K562 (cell line): ENCODE results near the gene GALNT7. TPM values are rescaled to one million over a fixed set of nuclear protein-coding genes. Genes with fewer than 3 reads are reported as not detected.
A peak's percentile ranks its signal among the peaks of the same experiment; 100 is the strongest.

Source experiments
- ATAC-seq: fragments of 200-7000 bp; cut with Tn5 transposase; 3 replicates; pipeline ENCODE4 v1.9.1; 2020; ENCODE audit warnings: moderate library complexity
- BruUV-seq: library from RNA; stranded (reverse); fragments of 400-500 nt; replicated peaks from 2 replicates; lab custom pipeline; 2021; lab: Mats Ljungman, UMichigan
- CTCF ChIA-PET: fragments of 300-600 bp; formaldehyde crosslinking; extraction: SDS; loops from one replicate; lab custom pipeline; 2021; ENCODE audit warnings: low intra/inter-chr PET ratio; lab: Yijun Ruan, JAX
- POLR2A ChIA-PET: fragments of 300-600, 350-650 bp; sonication (Branson Sonifier 250); formaldehyde crosslinking; extraction: SDS; loops from one replicate; lab custom pipeline; 2021; ENCODE audit warnings: antibody characterized with exemption, inconsistent platforms; lab: Yijun Ruan, JAX
- DNase-seq, 4 experiments: peaks; one replicate each; pipeline versions ENCODE4 v3.0.0 to v3.0.0-alpha.2; 2011 to 2018; ENCODE audit warnings: low spot score in 3 of 4, mixed read lengths in 3 of 4; ENCODE audit errors: extremely low read depth in 1 of 4
- FAIRE-seq: peaks from 2 replicates; lab custom pipeline; 2011; peaks lifted over from hg19 to GRCh38; lab: Jason Lieb, UNC
- H2AFZ ChIP-seq: 2 replicates; pipeline ENCODE4 v1.6.0; 2011; ENCODE audit warnings: low read depth, low read length, control low read depth, inconsistent platforms
- H3K27ac ChIP-seq: fragments of 200-600 bp; 3 replicates; pipeline ENCODE4 v1.8.0; 2011; ENCODE audit warnings: low read depth, mild to moderate bottlenecking, control low read depth, inconsistent platforms, low read length, moderate library complexity, mixed read lengths; ENCODE audit errors: extremely low read depth
- H3K27me3 ChIP-seq, 2 experiments: fragments of 300-600 bp in 1 of 2; 2 replicates in 1 of 2; 3 replicates in 1 of 2; pipeline versions ENCODE4 v1.6.0 to v1.8.0; 2011; ENCODE audit warnings: inconsistent platforms in 2 of 2, low read length in 2 of 2, mild to moderate bottlenecking in 1 of 2, mixed read lengths in 1 of 2, moderate library complexity in 1 of 2; ENCODE audit not compliant: control insufficient read depth in 2 of 2, insufficient read depth in 2 of 2
- H3K36me3 ChIP-seq: fragments of 300-600 bp; 3 replicates; pipeline ENCODE4 v1.8.0; 2011; ENCODE audit warnings: mild to moderate bottlenecking, low read length, inconsistent platforms; ENCODE audit not compliant: control insufficient read depth, insufficient read depth
- H3K4me1 ChIP-seq, 2 experiments: fragments of 200-600 bp in 1 of 2; replicated peaks in 1 of 2; 2 replicates in 1 of 2; 3 replicates in 1 of 2; pipeline versions ENCODE4 v1.5.1 to v1.8.0; 2011; ENCODE audit warnings: inconsistent platforms in 2 of 2, low read length in 2 of 2, mild to moderate bottlenecking in 1 of 2, mixed read lengths in 1 of 2, moderate library complexity in 1 of 2; ENCODE audit not compliant: control insufficient read depth in 2 of 2, insufficient read depth in 2 of 2
- H3K4me2 ChIP-seq: 2 replicates; pipeline ENCODE4 v1.6.1; 2011; ENCODE audit warnings: low read length, control low read depth, inconsistent platforms, mixed read lengths; ENCODE audit not compliant: insufficient read depth
- H3K4me3 ChIP-seq: fragments of 200-600 bp; sonication (generic), shearing (Covaris generic); 2 replicates; pipeline ENCODE4 v1.5.1; 2016; ENCODE audit warnings: control low read depth, inconsistent platforms
- H3K79me2 ChIP-seq: fragments of 200-600 bp; 3 replicates; pipeline ENCODE4 v1.8.0; 2011; ENCODE audit warnings: low read length, inconsistent platforms; ENCODE audit not compliant: control insufficient read depth, insufficient read depth
- H3K9ac ChIP-seq, 2 experiments: 2 replicates each; pipeline versions ENCODE4 v1.6.0 to v1.6.1; 2011; ENCODE audit warnings: low read depth in 2 of 2, low read length in 2 of 2, control low read depth in 1 of 2, inconsistent platforms in 1 of 2, mild to moderate bottlenecking in 1 of 2, mixed read lengths in 1 of 2; ENCODE audit not compliant: insufficient read depth in 1 of 2
- H3K9me1 ChIP-seq: one replicate; pipeline ENCODE4 v1.6.0; 2011; ENCODE audit warnings: inconsistent platforms, mild to moderate bottlenecking, low read length, moderate library complexity; ENCODE audit not compliant: control insufficient read depth, insufficient read depth
- H3K9me3 ChIP-seq: replicated peaks from 2 replicates; pipeline ENCODE4 v1.5.1; 2011; ENCODE audit warnings: low read depth, low read length, inconsistent platforms; ENCODE audit not compliant: control insufficient read depth, insufficient read depth
- H4K20me1 ChIP-seq: replicated peaks from 2 replicates; pipeline ENCODE4 v1.6.1; 2011; ENCODE audit warnings: low read length, inconsistent platforms, mixed read lengths; ENCODE audit not compliant: control insufficient read depth, insufficient read depth
- BCOR ChIP-seq: fragments of 450-650 bp; IDR thresholded peaks from 2 replicates; pipeline ENCODE4 v1.6.1; 2016
- CBX3 ChIP-seq, 2 experiments: IDR thresholded peaks; 1 replicate in 1 of 2; 2 replicates in 1 of 2; pipeline ENCODE4 v1.6.1; 2012; ENCODE audit warnings: inconsistent platforms in 2 of 2, low read length in 2 of 2, borderline replicate concordance in 1 of 2, control low read depth in 1 of 2
- CBX5 ChIP-seq: IDR thresholded peaks from 2 replicates; pipeline ENCODE4 v1.6.1; 2014; ENCODE audit warnings: low read depth, borderline replicate concordance
- EGR1 ChIP-seq: fragments of 450-650 bp; conservative IDR thresholded peaks from 2 replicates; pipeline ENCODE4 v1.6.1; 2017; ENCODE audit warnings: mild to moderate bottlenecking
- FOXO4 ChIP-seq: fragments of 450-650 bp; formaldehyde crosslinking; IDR thresholded peaks from 2 replicates; pipeline ENCODE4 v1.4.0; 2020; ENCODE audit warnings: mild to moderate bottlenecking, moderate library complexity
- GABPA ChIP-seq: fragments of 200-800 bp; sonication (Bioruptor generic); conservative IDR thresholded peaks from 2 replicates; pipeline ENCODE4 v1.6.1; 2016; ENCODE audit warnings: low read depth, missing genetic modification characterization, missing compliant biosample characterization
- IRF9 ChIP-seq: fragments of 450-650 bp; IDR thresholded peaks from 2 replicates; pipeline ENCODE4 v1.6.1; 2016; ENCODE audit warnings: missing biosample characterization, missing genetic modification characterization
- MAFG ChIP-seq: fragments of 450-650 bp; conservative IDR thresholded peaks from 2 replicates; pipeline ENCODE4 v1.6.1; 2016; ENCODE audit warnings: missing genetic modification characterization, missing compliant biosample characterization
- NRF1 ChIP-seq, 2 experiments: fragments of 450-650 bp; IDR thresholded peaks in 1 of 2; conservative IDR thresholded peaks in 1 of 2; 2 replicates each; pipeline ENCODE4 v1.6.1; 2014; ENCODE audit warnings: mild to moderate bottlenecking in 2 of 2
- PHTF2 ChIP-seq: fragments of 250-450 bp; sonication (Bioruptor Pico); IDR thresholded peaks from 2 replicates; pipeline ENCODE4 v1.5.0; 2021; ENCODE audit warnings: mild to moderate bottlenecking
- SIX5 ChIP-seq, 2 experiments: IDR thresholded peaks; 2 replicates each; pipeline ENCODE4 v1.6.1; 2011; ENCODE audit warnings: low read length in 2 of 2, borderline replicate concordance in 1 of 2, low read depth in 1 of 2, mild to moderate bottlenecking in 1 of 2, moderate library complexity in 1 of 2; ENCODE audit not compliant: insufficient read depth in 1 of 2
- SMAD2 ChIP-seq: fragments of 150-350 bp; IDR thresholded peaks from 2 replicates; pipeline ENCODE4 v1.6.1; 2014; ENCODE audit warnings: low read depth, mild to moderate bottlenecking, low read length
- SREBF2 ChIP-seq: sonication (generic); formaldehyde crosslinking; IDR thresholded peaks from 2 replicates; pipeline ENCODE4 v1.4.0; 2020; ENCODE audit warnings: mild to moderate bottlenecking, missing genetic modification reagents
- SUPT5H ChIP-seq: fragments of 450-650 bp; IDR thresholded peaks from 2 replicates; pipeline ENCODE4 v1.6.1; 2016
- TAF9B ChIP-seq: fragments of 450-650 bp; IDR thresholded peaks from 2 replicates; pipeline ENCODE4 v1.6.1; 2018; ENCODE audit warnings: mild to moderate bottlenecking; ENCODE audit not compliant: partially characterized antibody
- THAP12 ChIP-seq: fragments of 250-450 bp; sonication (Bioruptor Pico); IDR thresholded peaks from 2 replicates; pipeline ENCODE4 v1.9.0; 2021; ENCODE audit warnings: mild to moderate bottlenecking, inconsistent platforms
- USF1 ChIP-seq: sonication (generic); formaldehyde crosslinking; IDR thresholded peaks from 2 replicates; pipeline ENCODE4 v1.9.0; 2022; ENCODE audit warnings: mild to moderate bottlenecking, missing genetic modification reagents
- ZKSCAN8 ChIP-seq: fragments of 200-800 bp; sonication (Bioruptor generic); IDR thresholded peaks from 2 replicates; pipeline ENCODE4 v1.6.1; 2016; ENCODE audit warnings: missing genetic modification characterization, missing compliant biosample characterization
- ZNF146 ChIP-seq: IDR thresholded peaks from one replicate; pipeline ENCODE4 v1.6.1; 2018; ENCODE audit warnings: missing compliant biosample characterization; ENCODE audit not compliant: unreplicated experiment
- ZNF589 ChIP-seq: fragments of 200-800 bp; sonication (Bioruptor generic); IDR thresholded peaks from 2 replicates; pipeline ENCODE4 v1.6.1; 2016; ENCODE audit warnings: low read depth, missing genetic modification characterization, missing compliant biosample characterization
- WGBS: fragments of 100-300 bp; shearing (Covaris generic); methylation state at CpG from one replicate; pipeline ENCODE4 v1.1.6; 2016; ENCODE audit warnings: low coverage, mixed read lengths; ENCODE audit not compliant: insufficient coverage; ENCODE audit errors: missing lambda C conversion rate; 5-methylcytosine and 5-hydroxymethylcytosine counted together
- in situ Hi-C: fragments of 300-500 bp; cut with MboI; formaldehyde crosslinking; loops from 4 replicates; pipeline ENCODE4 v1.15.0; 2018; ENCODE audit warnings: inconsistent platforms, mixed read lengths
- intact Hi-C: fragments of 100-400 bp; cut with micrococcal nuclease; formaldehyde crosslinking; loops from 2 replicates; pipeline ENCODE4 v1.14.2; 2022
- polyA plus RNA-seq, 8 experiments: library from polyadenylated mRNA; depleted of rRNA in 4 of 8; stranded (reverse) in 5 of 8; unstranded in 3 of 8; fragments of >200 nt; fragmentation: Nextera tagmentation in 2 of 8; fragmentation: Illumina TruSeq in 1 of 8; extraction: Ambion mirVana in 2 of 8; extraction: Trizol in 1 of 8; gene quantifications; 2 replicates each; pipeline versions ENCODE4 v1.2.1 to v1.2.3, GENCODE V29; 2011 to 2014; ENCODE audit warnings: inconsistent platforms in 1 of 8, missing spikeins in 1 of 8
- total RNA-seq, 7 experiments: library from RNA; depleted of rRNA in 6 of 7; stranded (reverse); fragments of >200 nt in 6 of 7; fragmentation: Illumina TruSeq in 2 of 7; extraction: Trizol in 2 of 7; gene quantifications; 2 replicates each; pipeline versions ENCODE4 v1.2.1 to v1.2.3, GENCODE V29; 2011 to 2021; ENCODE audit warnings: low replicate concordance in 1 of 7

Gene GALNT7
- total and polyA plus RNA-seq, 9 of the 15 experiments (the other 6 are each of a cell fraction or from before 2014, with no cell fraction given): 16.7 to 38.7 (median 31.1) TPM

GRCh38 chr4:173347467-173347866, 178.9 kb downstream of the GALNT7 start:
- Histone ChIP-seq H3K27me3 (no peaks in the 10 kb centered on the region), H3K9ac (no peak overlapping the region), H3K36me3 (no peaks in the 10 kb centered on the region), H3K9me1 (no peaks in the 10 kb centered on the region), H3K4me2 (no peak overlapping the region), H2AFZ (no peak overlapping the region), H3K4me1 (no peaks in the 10 kb centered on the region), H3K79me2 (no peaks in the 10 kb centered on the region), H3K27ac (no peak overlapping the region), H3K4me3 (no peak overlapping the region), H3K9me3 (no peaks in the 10 kb centered on the region), H4K20me1 (no peaks in the 10 kb centered on the region)
- ChIA-PET POLR2A (interaction anchor here (1.9 to 4.8 kb wide), 2 partner anchors 12 to 16 kb away, joined by 7 to 39 read pairs; partner anchors contain the start of gene HMGB2), CTCF (no interaction called here)
- DNase-seq (no peak), FAIRE-seq (no peak), ATAC-seq (no peak)
- in situ Hi-C loops: no loop called here
- 33% methylated on average over 1 of the region's 1 CpG for WGBS
- no TSS peak for BruUV-seq
- intact Hi-C loops: no loop called here
- TF ChIP-seq CBX5 (0 out of 2 replicates have a peak, but pooled peaks have one; percentile 60), BCOR (no peak), USF1 (CRISPR knock-in tag) (no peak), EGR1 (no peak), MAFG (tag) (no peak), THAP12 (CRISPR knock-in tag) (no peak), GABPA (tag) (no peak), ZKSCAN8 (CRISPR knock-in tag) (no peak), SMAD2 (no peak), TAF9B (no peak), SREBF2 (CRISPR knock-in tag) (no peak), ZNF589 (no peak), ZNF146 (CRISPR knock-in tag) (no peak), IRF9 (tag) (no peak), NRF1 (conservative IDR thresholded peaks at IDR 0.05 in 1 of 2, IDR thresholded peaks at IDR 0.05 in 1 of 2) (no peak), SUPT5H (no peak), CBX3 (IDR thresholded peaks at IDR 0.05; ENCODE audit: borderline replicate concordance in 1 of 2, low read length in 2 of 2) (peak in 1 of 2 experiments; percentile 89; a peak in 2 of 3 replicates), SIX5 (IDR thresholded peaks at IDR 0.05; ENCODE audit: borderline replicate concordance in 1 of 2, insufficient read depth in 1 of 2, low read depth in 1 of 2, low read length in 2 of 2) (no peak), PHTF2 (CRISPR knock-in tag) (no peak), FOXO4 (CRISPR knock-in tag) (no peak)
